ENCODE data around the gene SLC19A1.

DNA sequence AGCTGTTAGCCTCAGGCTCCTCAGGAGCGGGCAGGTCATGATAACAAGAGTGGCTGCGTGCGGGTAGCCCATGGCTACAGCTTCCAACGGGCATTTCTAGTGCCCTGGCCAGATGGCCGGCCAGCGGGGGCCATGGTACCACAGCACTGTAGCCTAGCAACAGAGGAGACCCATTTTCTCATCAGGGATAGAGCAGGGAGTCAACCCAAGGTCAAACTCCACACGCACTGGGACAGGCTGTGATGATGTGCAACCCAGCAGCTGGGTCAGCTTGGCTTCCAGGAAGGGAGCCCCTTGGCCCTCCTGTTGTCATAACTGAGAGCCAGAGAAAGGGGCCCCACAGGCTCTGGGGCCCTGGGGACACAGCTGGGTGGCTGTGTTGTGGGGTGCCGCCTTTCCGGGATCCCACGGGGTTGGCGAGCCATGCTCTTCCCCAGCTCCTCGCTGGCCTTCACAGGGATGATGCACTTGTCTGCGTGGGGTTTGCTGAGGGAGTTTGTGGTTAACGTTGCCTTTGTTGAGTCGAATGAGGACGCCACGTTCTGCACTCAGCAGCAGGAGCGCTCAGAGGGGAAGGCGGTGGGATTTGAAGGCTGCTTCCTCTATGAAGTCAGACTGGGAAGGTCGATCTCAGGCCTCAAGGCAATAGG is 91.0 kb downstream of the SLC19A1 start:
- TF ChIP-seq, protein P1, sequence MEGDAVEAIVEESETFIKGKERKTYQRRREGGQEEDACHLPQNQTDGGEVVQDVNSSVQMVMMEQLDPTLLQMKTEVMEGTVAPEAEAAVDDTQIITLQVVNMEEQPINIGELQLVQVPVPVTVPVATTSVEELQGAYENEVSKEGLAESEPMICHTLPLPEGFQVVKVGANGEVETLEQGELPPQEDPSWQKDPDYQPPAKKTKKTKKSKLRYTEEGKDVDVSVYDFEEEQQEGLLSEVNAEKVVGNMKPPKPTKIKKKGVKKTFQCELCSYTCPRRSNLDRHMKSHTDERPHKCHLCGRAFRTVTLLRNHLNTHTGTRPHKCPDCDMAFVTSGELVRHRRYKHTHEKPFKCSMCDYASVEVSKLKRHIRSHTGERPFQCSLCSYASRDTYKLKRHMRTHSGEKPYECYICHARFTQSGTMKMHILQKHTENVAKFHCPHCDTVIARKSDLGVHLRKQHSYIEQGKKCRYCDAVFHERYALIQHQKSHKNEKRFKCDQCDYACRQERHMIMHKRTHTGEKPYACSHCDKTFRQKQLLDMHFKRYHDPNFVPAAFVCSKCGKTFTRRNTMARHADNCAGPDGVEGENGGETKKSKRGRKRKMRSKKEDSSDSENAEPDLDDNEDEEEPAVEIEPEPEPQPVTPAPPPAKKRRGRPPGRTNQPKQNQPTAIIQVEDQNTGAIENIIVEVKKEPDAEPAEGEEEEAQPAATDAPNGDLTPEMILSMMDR (IDR thresholded peaks at IDR 0.05) = no peak
- no peak for TF ChIP-seq POLR2AphosphoS5 (IDR thresholded peaks at IDR 0.05)
